Measurements from ENCODE around the gene CCDC149.

DNA sequence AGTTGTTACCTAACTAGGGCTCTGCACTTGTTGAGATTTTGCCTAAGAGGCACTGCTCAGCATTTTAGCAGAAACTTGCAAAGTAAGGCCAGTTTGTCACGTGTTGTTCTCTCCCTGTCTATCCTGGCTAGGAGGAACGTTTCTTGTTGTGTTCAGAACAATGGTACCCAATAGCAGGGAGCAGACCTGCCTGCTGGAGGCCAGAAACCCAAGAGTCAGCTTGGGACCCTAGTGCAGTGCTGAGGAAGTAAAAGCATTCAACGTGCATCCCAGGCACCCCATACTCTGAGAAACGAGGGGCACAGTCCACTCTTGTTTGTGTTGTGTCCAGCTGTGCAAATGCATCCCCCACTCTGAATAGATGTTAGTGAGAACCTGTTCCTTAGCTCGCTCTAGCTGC is 75.1 kb downstream of the CCDC149 start:
- TF ChIP-seq, protein P1, sequence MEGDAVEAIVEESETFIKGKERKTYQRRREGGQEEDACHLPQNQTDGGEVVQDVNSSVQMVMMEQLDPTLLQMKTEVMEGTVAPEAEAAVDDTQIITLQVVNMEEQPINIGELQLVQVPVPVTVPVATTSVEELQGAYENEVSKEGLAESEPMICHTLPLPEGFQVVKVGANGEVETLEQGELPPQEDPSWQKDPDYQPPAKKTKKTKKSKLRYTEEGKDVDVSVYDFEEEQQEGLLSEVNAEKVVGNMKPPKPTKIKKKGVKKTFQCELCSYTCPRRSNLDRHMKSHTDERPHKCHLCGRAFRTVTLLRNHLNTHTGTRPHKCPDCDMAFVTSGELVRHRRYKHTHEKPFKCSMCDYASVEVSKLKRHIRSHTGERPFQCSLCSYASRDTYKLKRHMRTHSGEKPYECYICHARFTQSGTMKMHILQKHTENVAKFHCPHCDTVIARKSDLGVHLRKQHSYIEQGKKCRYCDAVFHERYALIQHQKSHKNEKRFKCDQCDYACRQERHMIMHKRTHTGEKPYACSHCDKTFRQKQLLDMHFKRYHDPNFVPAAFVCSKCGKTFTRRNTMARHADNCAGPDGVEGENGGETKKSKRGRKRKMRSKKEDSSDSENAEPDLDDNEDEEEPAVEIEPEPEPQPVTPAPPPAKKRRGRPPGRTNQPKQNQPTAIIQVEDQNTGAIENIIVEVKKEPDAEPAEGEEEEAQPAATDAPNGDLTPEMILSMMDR (conservative IDR thresholded peaks at IDR 0.05): no peak
- no peak for TF ChIP-seq ZFX (IDR thresholded peaks at IDR 0.05)
